Neural progenitor cell (in vitro differentiated cells): ENCODE measurements around the gene CDH23. TPM values are rescaled to one million over a fixed set of nuclear protein-coding genes. Genes with fewer than 3 reads are reported as not detected.

ENCODE experiments used
- DNase-seq: peaks from one replicate; pipeline ENCODE4 v3.0.0-alpha.2; 2016; ENCODE audit warnings: low spot score
- H2AFZ ChIP-seq: fragments of 200-600 bp; sonication (generic); replicated peaks from 2 replicates; pipeline ENCODE4 v1.6.1; 2016; ENCODE audit warnings: antibody characterized with exemption
- H3F3A ChIP-seq: fragments of 200-600 bp; sonication (generic); 2 replicates; pipeline ENCODE4 v1.6.1; 2016; ENCODE audit warnings: antibody characterized with exemption, low read depth
- H3K27ac ChIP-seq: fragments of 200-600 bp; sonication (generic); 2 replicates; pipeline ENCODE4 v1.5.1; 2016; ENCODE audit warnings: mild to moderate bottlenecking
- H3K27me3 ChIP-seq: fragments of 200-600 bp; sonication (generic); 2 replicates; pipeline ENCODE4 v1.6.1; 2016; ENCODE audit warnings: mild to moderate bottlenecking, moderate library complexity
- H3K36me3 ChIP-seq: fragments of 200-600 bp; sonication (generic); 2 replicates; pipeline ENCODE4 v1.5.1; 2016
- H3K4me1 ChIP-seq: fragments of 200-600 bp; sonication (generic); 2 replicates; pipeline ENCODE4 v1.6.1; 2016; ENCODE audit warnings: mixed run types
- H3K4me2 ChIP-seq: fragments of 200-600 bp; sonication (generic); 2 replicates; pipeline ENCODE4 v1.6.1; 2016
- H3K4me3 ChIP-seq: fragments of 200-600 bp; sonication (generic); 2 replicates; pipeline ENCODE4 v1.5.1; 2016
- H3K79me2 ChIP-seq: fragments of 200-600 bp; sonication (generic); 2 replicates; pipeline ENCODE4 v1.6.1; 2016; ENCODE audit warnings: low read depth
- H3K9ac ChIP-seq: fragments of 200-600 bp; sonication (generic); 2 replicates; pipeline ENCODE4 v1.6.1; 2016
- H3K9me3 ChIP-seq: fragments of 200-600 bp; sonication (generic); 2 replicates; pipeline ENCODE4 v1.5.1; 2016; ENCODE audit warnings: low read depth
- H4K20me1 ChIP-seq: fragments of 200-600 bp; sonication (generic); 2 replicates; pipeline ENCODE4 v1.6.1; 2016; ENCODE audit warnings: low read depth
- H3K27ac Mint-ChIP-seq: 3 replicates; pipeline ENCODE4 v1.8.0; 2021; ENCODE audit warnings: mixed read lengths
- H3K27me3 Mint-ChIP-seq: 2 replicates; pipeline ENCODE4 v1.8.0; 2022; ENCODE audit warnings: low read depth, mild to moderate bottlenecking, inconsistent platforms, moderate library complexity, mixed read lengths; ENCODE audit not compliant: insufficient read depth
- H3K36me3 Mint-ChIP-seq: 3 replicates; pipeline ENCODE4 v1.8.0; 2021; ENCODE audit warnings: mixed read lengths
- H3K4me1 Mint-ChIP-seq: 3 replicates; pipeline ENCODE4 v1.8.0; 2021; ENCODE audit warnings: mixed read lengths
- H3K4me3 Mint-ChIP-seq: 3 replicates; pipeline ENCODE4 v1.8.0; 2021; ENCODE audit warnings: mild to moderate bottlenecking, moderate library complexity, mixed read lengths
- H3K9me3 Mint-ChIP-seq: 3 replicates; pipeline ENCODE4 v1.8.0; 2020; ENCODE audit warnings: mixed read lengths
- CTCF ChIP-seq: fragments of 200-600 bp; sonication (generic); IDR thresholded peaks from 2 replicates; pipeline ENCODE4 v1.5.1; 2017; ENCODE audit warnings: antibody characterized with exemption, mild to moderate bottlenecking
- EZH2 ChIP-seq: fragments of 200-600 bp; sonication (generic); IDR thresholded peaks from 2 replicates; pipeline ENCODE4 v1.6.1; 2017; ENCODE audit warnings: antibody characterized with exemption, mild to moderate bottlenecking, moderate library complexity
- EZH2phosphoT487 ChIP-seq: fragments of 200-600 bp; sonication (generic); IDR thresholded peaks from 2 replicates; pipeline ENCODE4 v1.6.1; 2017; ENCODE audit warnings: antibody characterized with exemption
- total RNA-seq: library from RNA; depleted of rRNA; stranded (reverse); fragments of >200 nt; gene quantifications from 2 replicates; pipeline ENCODE4 v1.2.3, GENCODE V29; 2015; ENCODE audit warnings: low replicate concordance

The CDH23 gene
- total RNA-seq, 1 donor from 2014 or later: 5.9 TPM

DNA sequence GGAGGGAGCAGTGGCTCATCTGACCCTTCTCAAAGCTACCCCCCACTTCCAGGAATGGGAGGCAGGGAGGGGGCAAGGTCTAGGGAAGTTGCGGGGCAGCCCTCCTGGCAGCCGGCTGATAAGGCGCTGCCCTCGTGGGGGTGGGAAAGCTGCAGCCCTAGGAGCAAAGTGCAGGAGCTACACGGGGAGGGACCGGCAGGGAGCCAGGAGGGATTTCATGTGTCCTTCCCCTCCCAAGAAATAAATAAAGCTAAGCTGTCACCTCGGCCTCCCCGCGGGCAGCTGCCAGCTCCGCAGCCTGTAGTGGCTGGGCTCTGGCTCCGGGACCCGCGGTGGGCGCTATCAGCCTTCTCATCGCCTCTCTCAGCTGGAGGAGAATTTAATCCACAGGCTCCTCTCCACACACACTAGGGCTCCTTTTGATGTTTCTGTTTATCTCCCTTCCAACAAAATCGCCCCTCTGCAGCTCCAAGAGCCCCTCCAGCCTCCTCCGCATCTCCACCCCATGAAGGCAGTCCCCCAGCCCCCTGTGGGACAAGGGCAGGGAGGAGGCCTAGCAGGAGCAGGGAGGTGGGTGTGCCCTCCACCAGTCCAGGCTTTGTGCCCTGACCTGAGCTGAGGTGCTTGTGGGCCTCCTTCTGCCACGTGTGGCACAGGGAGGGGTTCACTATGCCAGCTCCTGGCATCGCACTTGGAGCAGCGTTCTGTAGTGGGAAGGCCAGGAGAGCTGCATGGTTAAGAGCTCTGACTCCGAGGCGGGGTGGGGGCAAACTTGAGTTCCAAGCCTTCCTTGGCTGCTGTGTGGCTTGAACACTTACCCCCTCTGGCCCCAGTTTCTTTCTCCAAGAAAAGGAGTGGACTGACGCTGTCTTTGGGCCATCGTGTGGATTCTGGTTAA is 242.4 kb downstream of the CDH23 start:
- DNase-seq: no peak

GRCh38 chr10:71640607-71641006 is 243.9 kb downstream of the CDH23 start:
- H3K4me1 ChIP-seq: peaks cover 40% of the 10 kb centered on the region
- no peaks in the 10 kb centered on the region for H3K9me3 ChIP-seq
- TF ChIP-seq EZH2phosphoT487: no peak
- no peaks in the 10 kb centered on the region for H4K20me1 ChIP-seq
- H3K4me3 ChIP-seq: no peak overlapping the region
- no peak for DNase-seq
- no peaks in the 10 kb centered on the region for H3K79me2 ChIP-seq
- no peak overlapping the region for H3K4me3 Mint-ChIP-seq
- no peaks in the 10 kb centered on the region for H3K36me3 ChIP-seq
- no peaks in the 10 kb centered on the region for H3K36me3 Mint-ChIP-seq
- peaks cover 37% of the 10 kb centered on the region for H3K4me1 Mint-ChIP-seq
- peaks cover 12% of the 10 kb centered on the region for H3K27me3 Mint-ChIP-seq
- H3K4me2 ChIP-seq: no peak overlapping the region
- peaks cover 27% of the 10 kb centered on the region for H3F3A ChIP-seq
- no peaks in the 10 kb centered on the region for H3K9me3 Mint-ChIP-seq
- no peak overlapping the region for H3K9ac ChIP-seq
- H2AFZ ChIP-seq: no peak overlapping the region
- H3K27me3 ChIP-seq: no peaks in the 10 kb centered on the region
- H3K27ac Mint-ChIP-seq: no peak overlapping the region
- H3K27ac ChIP-seq: no peak overlapping the region

More for the DNA sequence above, 242.4 kb downstream of the CDH23 start:
- Mint-ChIP-seq H3K9me3 (no peaks in the 10 kb centered on the region), H3K27me3 (peaks cover 16% of the 10 kb centered on the region), H3K4me1 (peaks cover 53% of the 10 kb centered on the region), H3K4me3 (no peak overlapping the region), H3K27ac (peak overlapping the region; percentile 62), H3K36me3 (no peaks in the 10 kb centered on the region)
- no peak for TF ChIP-seq EZH2
- TF ChIP-seq EZH2phosphoT487: no peak
- TF ChIP-seq CTCF: no peak
- peak overlapping the region; percentile 63 for H3K4me2 ChIP-seq
- peaks cover 53% of the 10 kb centered on the region for H3K4me1 ChIP-seq
- no peaks in the 10 kb centered on the region for H3K27me3 ChIP-seq
- no peaks in the 10 kb centered on the region for H4K20me1 ChIP-seq
- H3K27ac ChIP-seq: no peak overlapping the region
- H3K9ac ChIP-seq: no peak overlapping the region
- peaks cover 39% of the 10 kb centered on the region for H3F3A ChIP-seq
- no peak overlapping the region for H3K4me3 ChIP-seq
- no peaks in the 10 kb centered on the region for H3K36me3 ChIP-seq
- no peaks in the 10 kb centered on the region for H3K9me3 ChIP-seq
- no peak overlapping the region for H2AFZ ChIP-seq
- H3K79me2 ChIP-seq: no peaks in the 10 kb centered on the region

DNA sequence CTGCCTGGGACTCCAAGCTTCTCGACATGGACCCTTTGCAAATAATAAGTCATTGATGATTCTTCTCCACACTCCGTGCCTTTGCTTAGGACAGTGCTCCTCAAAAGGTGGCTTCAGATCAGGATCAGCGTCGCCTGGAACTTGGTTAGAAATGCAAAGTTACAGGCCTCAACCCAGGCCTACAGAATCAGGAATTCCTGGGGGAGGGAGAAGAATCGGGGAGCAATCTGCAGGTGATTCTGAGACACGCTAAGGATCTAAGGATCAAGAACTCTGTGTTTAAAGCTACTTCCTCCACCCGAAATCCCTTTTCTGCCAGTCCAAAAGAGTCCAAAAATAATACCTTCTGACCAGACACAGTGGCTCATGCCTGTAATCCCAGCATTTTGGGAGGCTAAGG is 244.7 kb downstream of the CDH23 start:
- no peak overlapping the region for H3K27ac Mint-ChIP-seq
- no peaks in the 10 kb centered on the region for H3K36me3 ChIP-seq
- H3K9ac ChIP-seq: no peak overlapping the region
- no peak for DNase-seq
- H3K79me2 ChIP-seq: no peaks in the 10 kb centered on the region
- no peaks in the 10 kb centered on the region for H4K20me1 ChIP-seq
- peaks cover 27% of the 10 kb centered on the region for H3F3A ChIP-seq
- no peaks in the 10 kb centered on the region for H3K9me3 ChIP-seq
- no peaks in the 10 kb centered on the region for H3K9me3 Mint-ChIP-seq
- H3K27ac ChIP-seq: no peak overlapping the region
- peaks cover 12% of the 10 kb centered on the region for H3K27me3 Mint-ChIP-seq
- H3K36me3 Mint-ChIP-seq: no peaks in the 10 kb centered on the region
- no peak overlapping the region for H3K4me2 ChIP-seq
- H3K4me3 ChIP-seq: no peak overlapping the region
- no peak overlapping the region for H2AFZ ChIP-seq
- H3K4me3 Mint-ChIP-seq: no peak overlapping the region
- H3K4me1 ChIP-seq: peaks cover 35% of the 10 kb centered on the region
- TF ChIP-seq EZH2phosphoT487: no peak
- no peak for TF ChIP-seq CTCF
- TF ChIP-seq EZH2: no peak
- peaks cover 32% of the 10 kb centered on the region for H3K4me1 Mint-ChIP-seq
- no peaks in the 10 kb centered on the region for H3K27me3 ChIP-seq

- Mint-ChIP-seq H3K27ac (peak overlapping the region; percentile 90), H3K4me3 (no peak overlapping the region), H3K9me3 (no peaks in the 10 kb centered on the region), H3K4me1 (peaks cover 30% of the 10 kb centered on the region), H3K27me3 (peaks cover 7% of the 10 kb centered on the region), H3K36me3 (no peaks in the 10 kb centered on the region)
- Histone ChIP-seq H4K20me1 (no peaks in the 10 kb centered on the region), H3K4me1 (peaks cover 35% of the 10 kb centered on the region), H3K9ac (no peak overlapping the region), H2AFZ (no peak overlapping the region), H3K27me3 (no peaks in the 10 kb centered on the region), H3K4me3 (no peak overlapping the region), H3K4me2 (no peak overlapping the region), H3K79me2 (no peaks in the 10 kb centered on the region), H3K27ac (no peak overlapping the region), H3F3A (peaks cover 28% of the 10 kb centered on the region), H3K9me3 (no peaks in the 10 kb centered on the region), H3K36me3 (no peaks in the 10 kb centered on the region)
- DNase-seq: no peak
- no peak for TF ChIP-seq EZH2phosphoT487
- no peak for TF ChIP-seq CTCF
- TF ChIP-seq EZH2: no peak
Measured at GRCh38 chr10:71641986-71642385, 245.3 kb downstream of the CDH23 start.
